C4-2B (cell line): ENCODE data around the gene GPR162.

ENCODE experiments used
- ZFX ChIP-seq: fragments of 450-650 bp; IDR thresholded peaks from 2 replicates; pipeline ENCODE4 v1.6.1; 2017
- TF ChIP-seq, protein P1 (sequence below): fragments of 450-650 bp; conservative IDR thresholded peaks from 2 replicates; pipeline ENCODE4 v1.5.1; 2017; ENCODE audit warnings: mild to moderate bottlenecking

DNA sequence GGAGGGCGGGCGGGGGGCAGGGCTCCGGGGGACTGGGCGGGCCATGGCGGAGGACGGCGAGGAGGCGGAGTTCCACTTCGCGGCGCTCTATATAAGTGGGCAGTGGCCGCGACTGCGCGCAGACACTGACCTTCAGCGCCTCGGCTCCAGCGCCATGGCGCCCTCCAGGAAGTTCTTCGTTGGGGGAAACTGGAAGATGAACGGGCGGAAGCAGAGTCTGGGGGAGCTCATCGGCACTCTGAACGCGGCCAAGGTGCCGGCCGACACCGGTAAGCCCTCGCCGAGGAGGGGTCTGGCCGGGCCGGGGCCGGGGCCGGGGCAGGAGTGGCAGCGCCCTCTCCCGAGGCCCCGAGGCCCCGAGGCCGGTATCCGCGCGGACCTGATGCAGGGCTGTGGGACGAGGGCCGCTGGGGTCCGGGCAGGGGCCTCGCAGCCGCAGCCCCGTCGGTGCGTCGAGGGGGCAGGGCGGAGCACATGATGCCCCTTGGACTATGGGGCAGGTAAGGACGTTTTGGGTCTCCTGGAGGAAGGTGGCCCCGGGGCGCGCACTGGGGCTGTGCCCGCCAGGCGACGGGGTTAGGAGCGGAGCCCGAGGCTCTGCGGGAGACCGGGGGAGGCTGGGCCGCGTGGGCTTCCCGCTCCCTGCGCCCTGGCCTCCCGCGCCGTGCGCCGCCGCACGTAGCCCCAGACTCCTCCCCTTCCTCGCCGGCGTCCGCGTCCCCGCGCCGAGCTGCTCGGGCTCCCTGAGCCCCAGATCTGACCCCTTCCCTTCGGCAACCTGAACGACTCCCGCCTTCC lies 46.0 kb downstream of the GPR162 start, which contains the start of gene TPI1:
- TF ChIP-seq, protein P1, sequence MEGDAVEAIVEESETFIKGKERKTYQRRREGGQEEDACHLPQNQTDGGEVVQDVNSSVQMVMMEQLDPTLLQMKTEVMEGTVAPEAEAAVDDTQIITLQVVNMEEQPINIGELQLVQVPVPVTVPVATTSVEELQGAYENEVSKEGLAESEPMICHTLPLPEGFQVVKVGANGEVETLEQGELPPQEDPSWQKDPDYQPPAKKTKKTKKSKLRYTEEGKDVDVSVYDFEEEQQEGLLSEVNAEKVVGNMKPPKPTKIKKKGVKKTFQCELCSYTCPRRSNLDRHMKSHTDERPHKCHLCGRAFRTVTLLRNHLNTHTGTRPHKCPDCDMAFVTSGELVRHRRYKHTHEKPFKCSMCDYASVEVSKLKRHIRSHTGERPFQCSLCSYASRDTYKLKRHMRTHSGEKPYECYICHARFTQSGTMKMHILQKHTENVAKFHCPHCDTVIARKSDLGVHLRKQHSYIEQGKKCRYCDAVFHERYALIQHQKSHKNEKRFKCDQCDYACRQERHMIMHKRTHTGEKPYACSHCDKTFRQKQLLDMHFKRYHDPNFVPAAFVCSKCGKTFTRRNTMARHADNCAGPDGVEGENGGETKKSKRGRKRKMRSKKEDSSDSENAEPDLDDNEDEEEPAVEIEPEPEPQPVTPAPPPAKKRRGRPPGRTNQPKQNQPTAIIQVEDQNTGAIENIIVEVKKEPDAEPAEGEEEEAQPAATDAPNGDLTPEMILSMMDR: no peak
- peak; percentile 83 for TF ChIP-seq ZFX
